CD4-positive, alpha-beta T cell (primary cell): ENCODE data around the gene PCLO. TPM values are rescaled to one million over a fixed set of nuclear protein-coding genes. Genes with fewer than 3 reads are reported as not detected.

Experiments
- ATAC-seq: fragments of 200-7000 bp; cut with Tn5 transposase; one replicate; pipeline ENCODE4 v1.10.0; 2022; ENCODE audit warnings: mild to moderate bottlenecking; ENCODE audit not compliant: poor library complexity
- CTCF ChIA-PET: fragments of 350-600 bp; sonication (Branson Sonifier 250); formaldehyde crosslinking; loops from one replicate; lab custom pipeline; 2021; ENCODE audit warnings: antibody characterized with exemption, inconsistent platforms; lab: Charles Lee
- POLR2A ChIA-PET: fragments of 350-600 bp; sonication (Branson Sonifier 250); formaldehyde crosslinking; loops from one replicate; lab custom pipeline; 2021; ENCODE audit warnings: antibody characterized with exemption, inconsistent platforms; lab: Charles Lee
- DNase-seq, 14 experiments: peaks; one replicate each; pipeline ENCODE4 v3.0.0-alpha.2; 2013 to 2020; ENCODE audit warnings: mixed read lengths in 2 of 14
- H3K27ac ChIP-seq, 2 donors: one replicate each; pipeline versions ENCODE4 v1.5.1 to v1.7.0; 2013; ENCODE audit warnings: low read length in 2 of 2, low read depth in 1 of 2, mild to moderate bottlenecking in 1 of 2
- H3K27me3 ChIP-seq, 2 experiments: 1 replicate in 1 of 2; 2 replicates in 1 of 2; pipeline versions ENCODE4 v1.6.1 to v1.7.0; 2013; ENCODE audit warnings: low read length in 2 of 2, control low read depth in 1 of 2, mild to moderate bottlenecking in 1 of 2, moderate library complexity in 1 of 2; ENCODE audit not compliant: insufficient read depth in 2 of 2, control insufficient read depth in 1 of 2
- H3K36me3 ChIP-seq: one replicate; pipeline ENCODE4 v1.6.1; 2013; ENCODE audit warnings: low read length, control low read depth; ENCODE audit not compliant: insufficient read depth
- H3K4me1 ChIP-seq: one replicate; pipeline ENCODE4 v1.6.1; 2013; ENCODE audit warnings: low read length, control low read depth; ENCODE audit not compliant: insufficient read depth
- H3K4me3 ChIP-seq: one replicate; pipeline ENCODE4 v1.5.1; 2013; ENCODE audit warnings: mild to moderate bottlenecking, low read length, moderate library complexity
- H3K9me3 ChIP-seq, 2 experiments: 1 replicate in 1 of 2; 2 replicates in 1 of 2; pipeline versions ENCODE4 v1.6.1 to v1.7.0; 2013; ENCODE audit warnings: low read length in 2 of 2, mild to moderate bottlenecking in 2 of 2, control low read depth in 1 of 2, moderate library complexity in 1 of 2; ENCODE audit not compliant: control insufficient read depth in 1 of 2, insufficient read depth in 1 of 2
- H3K27ac Mint-ChIP-seq: one replicate; pipeline ENCODE4 v1.8.0; 2020; ENCODE audit warnings: mixed read lengths
- H3K27me3 Mint-ChIP-seq: one replicate; pipeline ENCODE4 v1.8.0; 2021; ENCODE audit warnings: mixed read lengths
- H3K36me3 Mint-ChIP-seq: one replicate; pipeline ENCODE4 v1.8.0; 2021; ENCODE audit warnings: low read depth, mixed read lengths
- H3K4me1 Mint-ChIP-seq: one replicate; pipeline ENCODE4 v1.8.0; 2021; ENCODE audit warnings: low read depth, mixed read lengths
- H3K4me3 Mint-ChIP-seq: one replicate; pipeline ENCODE4 v1.8.0; 2020; ENCODE audit warnings: mild to moderate bottlenecking, mixed read lengths
- H3K9me3 Mint-ChIP-seq: one replicate; pipeline ENCODE4 v1.8.0; 2020; ENCODE audit warnings: mixed read lengths
- intact Hi-C, 2 experiments: fragments of 100-400 bp; cut with DNase I in 1 of 2; cut with micrococcal nuclease in 1 of 2; formaldehyde crosslinking; loops; one replicate each; pipeline versions ENCODE4 v1.15.1 to v1.9.0; 2023 to 2025; cut with DNase I, micrococcal nuclease
- total RNA-seq, 174 experiments: library from RNA in 2 of 174; stranded (reverse) in 2 of 174; gene quantifications; one replicate each; pipeline ENCODE4 v1.2.3 and lab custom pipeline; 2021 to 2026
- TF ChIP-seq, protein P1 (sequence below): fragments of 200-600 bp; IDR thresholded peaks from one replicate; pipeline ENCODE4 v1.8.0; 2022; ENCODE audit warnings: antibody characterized with exemption, mild to moderate bottlenecking

Gene PCLO
- total RNA-seq, 2 experiments from 2014 or later, result not detected

- ChIA-PET POLR2A (no interaction called here), CTCF (no interaction called here)
- DNase-seq, result no peak
- Mint-ChIP-seq H3K9me3 (no peaks in the 10 kb centered on the region), H3K36me3 (no peaks in the 10 kb centered on the region), H3K27ac (no peak overlapping the region), H3K4me3 (no peak overlapping the region), H3K4me1 (no peaks in the 10 kb centered on the region), H3K27me3 (no peaks in the 10 kb centered on the region)
- peaks cover 0 to 3% of the 10 kb centered on the region in 2 experiments for H3K9me3 ChIP-seq
- no peaks in the 10 kb centered on the region for H3K4me1 ChIP-seq
- intact Hi-C loops, result loop anchor here in 1 of 2 experiments (5.0 kb wide), 1 partner anchor 48 kb away; no protein-coding TSS in a partner anchor
- no peak overlapping the region for H3K27ac ChIP-seq
- TF ChIP-seq, protein P1, sequence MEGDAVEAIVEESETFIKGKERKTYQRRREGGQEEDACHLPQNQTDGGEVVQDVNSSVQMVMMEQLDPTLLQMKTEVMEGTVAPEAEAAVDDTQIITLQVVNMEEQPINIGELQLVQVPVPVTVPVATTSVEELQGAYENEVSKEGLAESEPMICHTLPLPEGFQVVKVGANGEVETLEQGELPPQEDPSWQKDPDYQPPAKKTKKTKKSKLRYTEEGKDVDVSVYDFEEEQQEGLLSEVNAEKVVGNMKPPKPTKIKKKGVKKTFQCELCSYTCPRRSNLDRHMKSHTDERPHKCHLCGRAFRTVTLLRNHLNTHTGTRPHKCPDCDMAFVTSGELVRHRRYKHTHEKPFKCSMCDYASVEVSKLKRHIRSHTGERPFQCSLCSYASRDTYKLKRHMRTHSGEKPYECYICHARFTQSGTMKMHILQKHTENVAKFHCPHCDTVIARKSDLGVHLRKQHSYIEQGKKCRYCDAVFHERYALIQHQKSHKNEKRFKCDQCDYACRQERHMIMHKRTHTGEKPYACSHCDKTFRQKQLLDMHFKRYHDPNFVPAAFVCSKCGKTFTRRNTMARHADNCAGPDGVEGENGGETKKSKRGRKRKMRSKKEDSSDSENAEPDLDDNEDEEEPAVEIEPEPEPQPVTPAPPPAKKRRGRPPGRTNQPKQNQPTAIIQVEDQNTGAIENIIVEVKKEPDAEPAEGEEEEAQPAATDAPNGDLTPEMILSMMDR, result no peak
- H3K27me3 ChIP-seq, result no peaks in the 10 kb centered on the region
- ATAC-seq, result no peak
- no peak overlapping the region for H3K4me3 ChIP-seq
- H3K36me3 ChIP-seq, result no peaks in the 10 kb centered on the region
These were observed 182.4 kb downstream of the PCLO start for GRCh38 chr7:82980130-82980788.

DNA sequence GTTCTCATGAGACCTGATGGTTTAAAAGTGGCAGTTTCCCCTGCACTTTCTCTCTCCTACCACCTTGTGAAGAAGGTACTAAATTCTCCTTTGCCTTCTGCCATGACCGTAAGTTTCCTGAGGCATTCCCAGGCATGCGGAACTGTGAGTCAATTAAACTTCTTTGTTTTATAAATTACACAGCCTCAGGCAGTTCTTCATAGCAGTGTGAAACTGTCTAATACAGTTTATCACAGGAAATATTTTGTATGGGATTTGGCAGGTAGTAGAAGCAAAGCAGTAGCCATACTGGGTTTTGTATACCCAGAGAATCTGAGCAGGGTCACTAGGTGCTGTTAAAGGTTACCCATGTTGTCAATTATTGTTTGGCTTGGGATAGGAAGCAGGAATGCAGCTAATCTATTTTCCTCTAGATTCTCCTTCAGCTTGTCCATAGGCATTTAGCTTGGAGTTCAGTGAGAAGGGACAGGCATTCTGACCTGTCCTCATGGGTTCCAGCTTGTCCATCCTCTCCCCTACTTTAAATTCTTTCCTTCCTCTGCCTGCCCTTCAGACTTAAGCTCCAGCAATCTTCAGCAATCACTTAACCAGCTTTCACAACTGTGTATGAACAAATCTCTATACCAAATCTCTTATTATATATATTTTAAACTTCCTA lies 186.7 kb downstream of the PCLO start:
- intact Hi-C loops, result no loop called here
- H3K27ac Mint-ChIP-seq, result no peak overlapping the region
- ChIA-PET POLR2A (no interaction called here), CTCF (no interaction called here)
- no peaks in the 10 kb centered on the region for H3K4me1 ChIP-seq
- H3K27ac ChIP-seq, result no peak overlapping the region
- ATAC-seq (no peak), DNase-seq (no peak)
- H3K4me3 ChIP-seq, result no peak overlapping the region
- H3K36me3 Mint-ChIP-seq, result no peaks in the 10 kb centered on the region
- no peaks in the 10 kb centered on the region for H3K9me3 Mint-ChIP-seq
- TF ChIP-seq, protein P1, result no peak
- H3K9me3 ChIP-seq, result peaks cover 0 to 3% of the 10 kb centered on the region in 2 experiments
- H3K27me3 ChIP-seq, result no peaks in the 10 kb centered on the region
- H3K4me1 Mint-ChIP-seq, result no peaks in the 10 kb centered on the region
- no peak overlapping the region for H3K4me3 Mint-ChIP-seq
- no peaks in the 10 kb centered on the region for H3K36me3 ChIP-seq
- H3K27me3 Mint-ChIP-seq, result no peaks in the 10 kb centered on the region

GRCh38 chr7:82972135-82972534 lies 190.5 kb downstream of the PCLO start:
- no peaks in the 10 kb centered on the region for H3K4me1 Mint-ChIP-seq
- no peaks in the 10 kb centered on the region for H3K27me3 ChIP-seq
- no peaks in the 10 kb centered on the region for H3K36me3 Mint-ChIP-seq
- TF ChIP-seq, protein P1, result no peak
- H3K9me3 ChIP-seq, result peaks cover 0 to 6% of the 10 kb centered on the region in 2 experiments
- no peaks in the 10 kb centered on the region for H3K27me3 Mint-ChIP-seq
- CTCF ChIA-PET, result no interaction called here
- H3K4me1 ChIP-seq, result no peaks in the 10 kb centered on the region
- no peak overlapping the region for H3K4me3 ChIP-seq
- no peak for DNase-seq
- POLR2A ChIA-PET, result no interaction called here
- no peaks in the 10 kb centered on the region for H3K36me3 ChIP-seq
- no peaks in the 10 kb centered on the region for H3K9me3 Mint-ChIP-seq
- intact Hi-C loops, result no loop called here
- no peak overlapping the region for H3K27ac Mint-ChIP-seq
- H3K27ac ChIP-seq, result no peak overlapping the region
- no peak for ATAC-seq
- no peak overlapping the region for H3K4me3 Mint-ChIP-seq
